ENCODE results near the gene GALNT9.
A peak's percentile ranks its signal among the peaks of the same experiment; 100 is the strongest.
"Not testable (repeated sequence)": the region's sequence is repeated elsewhere in the genome, so short reads cannot be mapped to it uniquely, and the experiment has no call there.

GALNT9 gene

GRCh38 chr12:132329036-132329719 is at the start of gene GALNT9:
Gene GALNT9 (minus strand): TSS chr12:132329589. CDS start chr12:132329203, 386 bp downstream.
- peak; percentile 73 for DNase-seq

- DNase-seq: not testable (repeated sequence)
Observed at GRCh38 chr12:132379057-132379456, 49.7 kb upstream of the GALNT9 start.

DNA sequence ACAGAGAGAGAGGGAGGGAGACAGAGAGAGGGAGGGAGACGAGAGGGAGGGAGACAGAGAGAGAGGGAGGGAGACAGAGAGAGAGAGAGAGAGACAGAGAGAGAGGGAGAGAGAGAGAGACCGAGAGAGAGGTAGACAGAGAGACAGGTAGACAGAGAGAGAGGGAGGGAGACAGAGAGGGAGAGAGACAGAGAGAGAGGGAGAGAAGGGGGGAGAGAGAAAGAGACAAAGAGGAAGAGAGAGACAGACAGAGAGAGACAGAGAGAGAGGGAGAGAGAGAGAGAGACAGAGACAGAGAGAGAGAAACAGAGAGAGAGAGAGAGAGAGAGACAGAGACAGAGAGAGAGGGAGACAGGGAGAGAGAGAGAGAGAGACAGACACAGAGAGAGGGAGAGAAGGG is 47.8 kb upstream of the GALNT9 start:
- DNase-seq: no peak

DNA sequence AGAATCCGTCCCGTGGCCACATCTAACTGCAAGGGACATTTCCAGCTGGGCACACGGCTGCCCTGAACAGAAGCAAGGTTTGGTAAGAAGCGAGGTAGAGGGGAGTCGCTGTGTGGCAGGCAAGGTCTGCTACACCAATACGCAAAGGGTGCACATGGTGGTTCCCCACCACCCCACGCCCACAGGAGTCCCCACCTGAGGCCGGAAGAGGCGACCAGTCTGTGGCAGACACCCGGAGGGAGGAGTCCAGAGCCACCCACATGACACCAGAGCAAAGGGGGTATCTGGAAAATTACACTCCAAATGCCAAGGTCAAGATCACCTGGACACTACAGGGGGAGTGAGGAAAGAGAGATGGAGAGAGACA is 47.1 kb upstream of the GALNT9 start:
- no peak for DNase-seq

GRCh38 chr12:132375747-132376463 is 46.5 kb upstream of the GALNT9 start:
- DNase-seq: peak; percentile 38

GRCh38 chr12:132374612-132375445 is 45.4 kb upstream of the GALNT9 start:
- no peak for DNase-seq

- DNase-seq: peak; percentile 34
Observed at GRCh38 chr12:132373901-132374611, 44.7 kb upstream of the GALNT9 start.

DNA sequence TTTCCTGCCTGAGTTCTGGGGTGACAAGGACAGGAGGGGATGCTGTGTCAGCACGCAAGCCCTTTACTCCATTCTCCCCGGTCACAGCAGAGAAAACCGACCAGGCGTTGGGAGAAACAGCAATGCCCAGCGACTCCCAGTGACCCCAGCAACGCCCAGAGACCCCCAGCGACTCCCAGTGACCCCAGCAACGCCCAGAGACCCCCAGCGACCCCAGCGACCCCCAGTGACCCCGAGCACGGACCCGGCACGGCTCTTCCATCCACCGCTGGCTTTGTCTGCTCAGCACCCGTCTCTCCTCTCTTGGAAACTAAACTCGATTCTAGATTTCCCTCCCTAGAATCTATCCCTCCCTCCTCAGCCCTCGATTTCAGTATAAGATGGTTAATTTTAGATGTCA is 38.5 kb upstream of the GALNT9 start:
- no peak for DNase-seq

DNA sequence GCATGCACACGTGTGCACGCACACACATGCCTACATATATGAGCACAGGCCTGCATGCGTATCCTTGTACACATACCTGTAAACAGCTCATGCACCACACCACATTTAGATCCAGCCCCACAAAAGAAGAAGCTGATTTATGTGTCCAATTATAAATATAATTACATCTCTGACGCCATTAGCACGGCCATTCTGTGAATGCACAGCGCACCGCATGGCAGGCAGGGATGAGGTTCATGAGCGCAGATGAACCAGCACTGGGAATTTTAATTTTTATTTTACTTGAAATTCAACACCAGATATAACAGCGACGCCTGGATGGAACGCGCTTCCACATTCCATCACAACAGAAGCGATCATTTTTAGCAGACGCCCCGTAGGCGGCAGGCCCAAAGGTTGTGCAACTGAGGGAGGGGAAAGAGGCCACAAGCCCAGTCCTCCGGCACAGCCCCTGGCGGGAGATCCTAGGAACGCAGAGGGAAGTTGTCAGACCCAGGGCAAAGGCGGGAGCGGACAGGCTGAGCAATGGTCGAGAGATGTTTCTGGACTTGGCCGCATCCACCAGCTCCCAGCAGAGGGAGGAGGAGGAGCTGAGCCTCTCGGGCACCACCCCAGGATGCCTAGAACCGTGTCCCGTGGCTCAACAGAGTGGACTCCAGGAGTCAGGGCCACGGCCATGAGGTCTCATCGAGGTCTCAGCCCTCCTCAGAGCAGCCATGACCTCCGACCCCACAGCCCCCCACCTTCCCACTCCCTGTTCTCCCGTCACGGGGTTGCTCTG is 37.9 kb upstream of the GALNT9 start:
- no peak for DNase-seq

DNA sequence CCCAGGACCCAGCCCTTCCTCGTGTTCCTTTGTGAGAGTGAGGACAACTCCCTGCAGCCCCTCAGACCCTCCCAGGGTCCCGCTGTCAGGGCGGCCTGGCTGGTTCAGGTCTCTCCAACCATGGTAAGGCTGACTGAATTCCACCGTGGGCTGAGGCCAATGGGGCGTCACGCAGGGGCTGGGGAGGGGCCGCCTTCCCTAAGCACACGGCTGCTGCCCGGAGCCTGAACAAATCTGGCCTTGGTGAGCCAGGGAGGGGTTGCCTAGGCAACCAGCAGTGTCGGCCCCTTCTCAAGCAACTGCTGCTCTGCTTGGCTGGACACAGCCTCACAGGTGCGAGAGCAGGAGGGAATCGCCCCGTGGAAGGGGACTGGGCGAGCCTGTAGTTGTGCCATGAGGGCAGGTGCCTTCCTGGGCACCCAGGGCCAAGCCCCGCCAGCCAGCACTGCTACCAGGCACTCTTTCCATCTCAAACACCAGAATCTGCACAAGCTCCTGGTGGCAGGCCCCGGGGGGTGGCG is 37.0 kb upstream of the GALNT9 start:
- peak; percentile 75 for DNase-seq

DNA sequence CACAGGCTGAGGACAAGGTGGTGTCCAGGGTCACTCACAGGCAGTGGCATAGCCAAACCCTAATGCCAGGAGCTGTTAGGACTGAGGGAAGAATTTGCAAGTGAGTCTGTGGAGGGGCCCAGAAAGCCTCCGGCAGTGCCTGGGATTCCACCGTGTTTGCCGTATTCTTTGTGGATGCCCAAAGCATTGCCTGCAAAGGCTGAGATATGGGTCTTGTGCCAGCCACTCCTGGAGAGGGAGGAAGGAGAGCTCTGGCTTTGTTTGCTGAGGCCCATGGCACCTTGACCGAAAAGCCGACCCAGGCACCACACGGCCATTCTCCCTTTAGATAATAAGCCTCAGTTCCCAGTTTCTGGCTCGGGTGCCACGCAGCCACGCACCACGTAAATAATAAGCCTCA is 35.8 kb upstream of the GALNT9 start:
- DNase-seq: no peak

- DNase-seq: no peak
Observed at GRCh38 chr12:132364348-132364902, 35.0 kb upstream of the GALNT9 start.

DNA sequence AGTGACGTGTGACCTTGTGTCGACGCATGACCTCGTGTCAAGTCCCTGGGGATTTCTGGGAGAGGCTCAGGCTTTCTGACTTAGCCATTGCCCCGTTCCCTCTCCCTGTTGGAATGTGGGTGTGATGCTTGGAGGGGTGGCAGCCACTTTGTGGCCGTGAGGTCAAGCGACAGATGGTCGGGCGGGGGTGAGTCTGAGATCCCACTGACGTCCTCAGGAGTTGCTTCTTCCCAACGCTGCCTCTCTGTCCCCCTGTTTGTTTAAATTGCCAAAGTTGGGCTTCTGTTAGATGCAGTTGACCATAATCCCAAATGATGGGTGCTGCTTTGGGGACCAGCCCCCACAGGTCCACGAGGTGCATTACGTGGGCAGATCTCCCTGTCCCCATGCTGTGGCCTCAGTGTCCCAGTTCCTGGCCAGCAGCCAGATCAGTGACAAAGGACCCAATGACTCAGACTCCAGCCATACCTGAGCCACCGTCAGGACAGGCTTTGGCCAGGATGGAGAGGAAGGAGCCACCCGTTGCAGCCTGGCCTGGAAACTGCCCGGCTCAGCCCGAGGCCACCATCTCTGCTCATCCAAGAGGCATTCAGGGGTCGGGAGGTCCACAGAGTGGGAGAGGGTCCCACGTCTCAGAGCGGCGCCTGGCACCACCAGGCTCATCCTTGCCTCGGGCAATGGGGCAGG is 34.4 kb upstream of the GALNT9 start:
- DNase-seq: no peak

GRCh38 chr12:132362996-132363660 is 33.7 kb upstream of the GALNT9 start:
- DNase-seq: no peak

DNA sequence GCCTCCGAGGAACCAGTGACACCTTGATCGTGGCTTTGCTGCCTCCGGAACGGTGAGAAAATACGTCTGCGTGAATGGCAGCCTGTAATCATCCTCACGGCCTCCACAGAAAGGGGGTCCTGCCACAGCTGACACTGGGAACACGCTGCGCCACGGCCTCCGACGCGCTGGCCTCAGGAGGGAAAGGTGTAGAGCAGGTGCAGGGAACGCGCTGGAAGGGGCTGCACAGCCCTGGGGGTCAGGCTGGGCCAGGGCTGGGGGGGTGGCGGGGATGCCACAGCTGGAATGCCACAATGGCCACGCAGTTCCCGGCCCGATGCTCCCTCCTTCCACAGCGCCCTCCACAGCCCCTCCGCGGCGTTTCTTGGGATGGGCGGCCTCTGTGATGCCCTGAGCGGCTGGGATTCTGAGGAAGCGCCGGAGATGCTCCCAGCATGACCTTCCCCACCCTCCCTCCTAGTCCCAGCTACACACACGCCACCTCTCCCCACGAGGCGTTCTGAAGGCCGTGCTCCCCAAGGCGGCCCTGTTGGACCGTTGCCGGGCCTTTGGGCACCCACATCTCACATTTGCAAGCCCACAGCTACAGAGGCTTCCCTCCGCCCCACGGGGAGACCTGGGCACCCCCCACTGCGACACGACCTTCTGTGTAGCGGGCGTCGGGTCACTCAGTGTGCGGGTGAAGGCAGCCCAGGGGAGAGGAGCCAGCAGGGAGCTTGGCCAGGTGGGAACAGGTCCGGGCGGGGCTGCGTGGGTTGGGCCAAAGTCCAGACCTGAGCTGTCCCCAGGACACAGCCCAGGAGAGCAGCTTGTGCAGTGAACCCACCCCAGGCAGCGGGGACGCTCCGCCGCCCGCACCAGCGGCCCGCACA is 31.8 kb upstream of the GALNT9 start:
- DNase-seq: no peak

DNA sequence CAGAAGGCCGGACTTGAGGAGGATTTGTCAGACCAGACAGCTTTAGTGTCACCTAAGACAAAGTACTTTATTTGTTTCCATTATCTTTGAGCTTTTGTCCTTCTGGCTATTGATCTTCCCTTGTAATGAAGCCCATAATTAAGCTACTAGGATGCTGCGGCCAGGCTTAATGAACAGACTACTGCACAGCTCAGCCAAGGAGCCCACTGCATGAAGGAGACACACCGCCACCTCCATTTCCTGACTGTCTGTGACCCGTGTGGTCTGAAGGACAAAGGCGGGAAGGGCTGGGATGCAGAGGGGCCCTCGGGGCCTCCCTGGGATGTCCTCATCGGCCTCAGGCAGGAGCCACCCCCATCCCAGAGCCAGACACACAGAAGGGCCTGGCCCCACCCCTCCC is 31.0 kb upstream of the GALNT9 start:
- no peak for DNase-seq

GRCh38 chr12:132359971-132360370 is 30.6 kb upstream of the GALNT9 start:
- no peak for DNase-seq

DNA sequence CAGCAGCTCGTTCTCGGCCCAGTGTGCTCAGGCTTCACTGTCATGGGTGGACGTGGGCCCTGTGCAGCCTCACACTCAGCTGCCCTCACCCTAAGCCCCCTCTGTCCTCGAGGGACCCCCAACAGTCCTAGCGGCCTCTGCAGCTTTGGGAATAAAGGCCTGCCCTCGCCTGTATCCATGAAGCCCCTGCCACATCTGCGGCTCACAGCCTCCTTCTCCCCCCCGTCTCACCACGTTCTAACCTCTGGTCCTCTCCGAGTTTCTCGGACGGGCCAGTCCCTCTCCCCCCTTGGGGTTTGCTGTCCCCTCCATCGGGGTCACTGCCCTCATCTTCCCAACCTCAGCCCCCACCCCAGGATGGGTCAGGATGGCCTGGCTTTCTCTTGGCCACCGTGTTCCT is 30.2 kb upstream of the GALNT9 start:
- no peak for DNase-seq

Measured in retina (tissue), 1 donor.